ENCODE data around the gene ATRIP. TPM values are rescaled to one million over a fixed set of nuclear protein-coding genes. Genes with fewer than 3 reads are reported as not detected.

ATRIP gene
- total RNA-seq, 1 experiment from 2014 or later: 16.1 TPM

- no peak for TF ChIP-seq EZH2 (IDR thresholded peaks at IDR 0.05; ENCODE audit: low read length, unreplicated experiment)
- no peak for TF ChIP-seq EZH2phosphoT487 (IDR thresholded peaks at IDR 0.05; ENCODE audit: borderline replicate concordance, low read length)
- ATAC-seq: no peak
- Histone ChIP-seq H3K79me2 (ENCODE audit: low read length) (peaks cover 6% of the 10 kb centered on the region; the same call in 1 of the 2 replicates), H3K9ac (ENCODE audit: low read length) (no peak overlapping the region), H3K4me1 (ENCODE audit: insufficient read depth, low read length) (peaks cover 7% of the 10 kb centered on the region), H3K4me3 (ENCODE audit: low read length) (no peak overlapping the region), H3K27ac (ENCODE audit: low read length) (no peak overlapping the region), H3K27me3 (ENCODE audit: low read length) (no peaks in the 10 kb centered on the region), H3K4me2 (ENCODE audit: low read length) (no peak overlapping the region), H3K9me2 (replicated peaks; ENCODE audit: low read length) (no peaks in the 10 kb centered on the region), H4K20me1 (ENCODE audit: low read length) (no peaks in the 10 kb centered on the region), H3F3A (ENCODE audit: low read length, unreplicated experiment) (no peaks in the 10 kb centered on the region), H2AFZ (ENCODE audit: low read length) (no peak overlapping the region), H3K36me3 (ENCODE audit: low read depth, low read length) (peaks cover 13% of the 10 kb centered on the region), H3K9me3 (ENCODE audit: low read length) (no peaks in the 10 kb centered on the region)
- peak; percentile 26 for DNase-seq
- ChIA-PET CTCF (interaction anchor here (0.5 to 1.3 kb wide), 2 partner anchors 33 to 809 kb away, joined by 5 to 13 read pairs; no protein-coding TSS in a partner anchor), POLR2A (ENCODE audit: unreplicated experiment) (interaction anchor here (0.6 kb wide), 1 partner anchor 652 kb away, joined by 3 read pairs; no protein-coding TSS in a partner anchor)
- no TSS peak for BruUV-seq (replicated peaks)
- intact Hi-C loops (cut with micrococcal nuclease): no loop called here
These were observed 12.9 kb upstream of the ATRIP start for GRCh38 chr3:48433472-48434118.

GRCh38 chr3:48434591-48435222, 11.8 kb upstream of the ATRIP start:
- no peak overlapping the region for H2AFZ ChIP-seq (ENCODE audit: low read length)
- H3K9ac ChIP-seq (ENCODE audit: low read length): no peak overlapping the region
- POLR2A ChIA-PET (ENCODE audit: unreplicated experiment): no interaction called here
- DNase-seq: no peak
- H3K4me3 ChIP-seq (ENCODE audit: low read length): no peak overlapping the region
- peaks cover 15% of the 10 kb centered on the region for H3K79me2 ChIP-seq (ENCODE audit: low read length)
- no peak for TF ChIP-seq CTCF (conservative IDR thresholded peaks at IDR 0.05; ENCODE audit: low read depth, low read length)
- no peak for TF ChIP-seq EZH2 (IDR thresholded peaks at IDR 0.05; ENCODE audit: low read length, unreplicated experiment)
- TF ChIP-seq EZH2phosphoT487 (IDR thresholded peaks at IDR 0.05; ENCODE audit: borderline replicate concordance, low read length): no peak
- no TSS peak for BruUV-seq (replicated peaks)
- H3F3A ChIP-seq (ENCODE audit: low read length, unreplicated experiment): no peaks in the 10 kb centered on the region
- H3K4me2 ChIP-seq (ENCODE audit: low read length): no peak overlapping the region
- intact Hi-C loops (cut with micrococcal nuclease): no loop called here
- H3K9me3 ChIP-seq (ENCODE audit: low read length): no peaks in the 10 kb centered on the region
- H3K27me3 ChIP-seq (ENCODE audit: low read length): no peaks in the 10 kb centered on the region
- no peaks in the 10 kb centered on the region for H3K9me2 ChIP-seq (replicated peaks; ENCODE audit: low read length)
- no peak overlapping the region for H3K27ac ChIP-seq (ENCODE audit: low read length)
- H4K20me1 ChIP-seq (ENCODE audit: low read length): no peaks in the 10 kb centered on the region
- H3K36me3 ChIP-seq (ENCODE audit: low read depth, low read length): peaks cover 13% of the 10 kb centered on the region
- ATAC-seq: no peak
- CTCF ChIA-PET: interaction anchor here (1.3 kb wide), 1 partner anchor 34 kb away, joined by 13 read pairs; no protein-coding TSS in a partner anchor
- H3K4me1 ChIP-seq (ENCODE audit: insufficient read depth, low read length): peaks cover 15% of the 10 kb centered on the region

- ChIA-PET POLR2A (ENCODE audit: unreplicated experiment) (no interaction called here), CTCF (interaction anchor here (0.6 to 2.3 kb wide), 9 partner anchors 11 to 241 kb away, joined by 3 to 222 read pairs (median 39); partner anchors contain the start of gene ATRIP)
- Histone ChIP-seq H3K79me2 (ENCODE audit: low read length) (peaks cover 19% of the 10 kb centered on the region), H3K27me3 (ENCODE audit: low read length) (no peaks in the 10 kb centered on the region), H3K36me3 (ENCODE audit: low read depth, low read length) (peaks cover 13% of the 10 kb centered on the region), H3K9me3 (ENCODE audit: low read length) (no peaks in the 10 kb centered on the region), H3K4me2 (ENCODE audit: low read length) (no peak overlapping the region), H3K27ac (ENCODE audit: low read length) (no peak overlapping the region), H3F3A (ENCODE audit: low read length, unreplicated experiment) (no peaks in the 10 kb centered on the region), H3K9ac (ENCODE audit: low read length) (no peak overlapping the region), H3K4me3 (ENCODE audit: low read length) (no peak overlapping the region), H3K4me1 (ENCODE audit: insufficient read depth, low read length) (peaks cover 11% of the 10 kb centered on the region), H3K9me2 (replicated peaks; ENCODE audit: low read length) (no peaks in the 10 kb centered on the region), H2AFZ (ENCODE audit: low read length) (no peak overlapping the region), H4K20me1 (ENCODE audit: low read length) (no peaks in the 10 kb centered on the region)
- DNase-seq (no peak), ATAC-seq (no peak)
- TF ChIP-seq EZH2 (IDR thresholded peaks at IDR 0.05; ENCODE audit: low read length, unreplicated experiment) (no peak), CTCF (conservative IDR thresholded peaks at IDR 0.05; ENCODE audit: low read depth, low read length) (no peak), EZH2phosphoT487 (IDR thresholded peaks at IDR 0.05; ENCODE audit: borderline replicate concordance, low read length) (no peak)
- intact Hi-C loops (cut with micrococcal nuclease): no loop called here
- BruUV-seq (replicated peaks): no TSS peak
These were observed 11.3 kb upstream of the ATRIP start for GRCh38 chr3:48435223-48435595.

All from PC-3 (cell line).